HG03521 (cell line): ENCODE results near the gene ADCY4.

Experiments
- ATAC-seq: cut with Tn5 transposase; IDR thresholded peaks from one replicate; pipeline ENCODE4 v1.9.1; 2021; ENCODE audit warnings: mild to moderate bottlenecking, moderate library complexity; ENCODE audit not compliant: unreplicated experiment

The ADCY4 gene

GRCh38 chr14:24279301-24280186 lies 55.3 kb downstream of the ADCY4 start:
- ATAC-seq: no peak

GRCh38 chr14:24278424-24278823 lies 56.4 kb downstream of the ADCY4 start:
- no peak for ATAC-seq

GRCh38 chr14:24277606-24278321 lies 57.1 kb downstream of the ADCY4 start:
- ATAC-seq: no peak

- no peak for ATAC-seq
Observed at GRCh38 chr14:24277071-24277470, 57.8 kb downstream of the ADCY4 start.

GRCh38 chr14:24274101-24274543 lies 60.7 kb downstream of the ADCY4 start:
- ATAC-seq: peak; percentile 19

- ATAC-seq: no peak
Observed at GRCh38 chr14:24273422-24273998, 61.4 kb downstream of the ADCY4 start.

- ATAC-seq: no peak
Observed at GRCh38 chr14:24272467-24272866, 62.4 kb downstream of the ADCY4 start.

- ATAC-seq: no peak
Observed at GRCh38 chr14:24271834-24272263, 63.0 kb downstream of the ADCY4 start.

- peak; percentile 87 for ATAC-seq
Observed at GRCh38 chr14:24271134-24271833, 63.6 kb downstream of the ADCY4 start, which contains the start of gene RABGGTA. Gene RABGGTA, minus strand, starts transcription at chr14:24271597. Its CDS starts 482 bp downstream, at chr14:24271115.

GRCh38 chr14:24270537-24271133 lies 64.2 kb downstream of the ADCY4 start:
- no peak for ATAC-seq

- no peak for ATAC-seq
Observed at GRCh38 chr14:24269910-24270536, 64.8 kb downstream of the ADCY4 start.

- ATAC-seq: no peak
Observed at GRCh38 chr14:24269368-24269767, 65.5 kb downstream of the ADCY4 start.
